Suppressor macrophage treated with lipopolysaccharide for 4 hours (primary cell): ENCODE data around the gene CENPH.
"Not testable (repeated sequence)": the region's sequence is repeated elsewhere in the genome, so short reads cannot be mapped to it uniquely, and the experiment has no call there.

Experiments
- DNase-seq: peaks from one replicate; pipeline ENCODE4 v3.0.0-alpha.2; 2020

The CENPH gene

GRCh38 chr5:69255940-69256339 is 66.6 kb downstream of the CENPH start:
- not testable (repeated sequence) for DNase-seq

GRCh38 chr5:69257577-69257976 is 68.2 kb downstream of the CENPH start:
- no peak for DNase-seq
